ENCODE results near the gene HTRA3.

HTRA3 gene

GRCh38 chr4:8307714-8308113 is 38.2 kb downstream of the HTRA3 start:
- Histone ChIP-seq H3K27ac (no peak overlapping the region), H3K36me3 (ENCODE audit: control insufficient read depth, insufficient read depth, low read length) (no peaks in the 10 kb centered on the region), H3K27me3 (ENCODE audit: control insufficient read depth, insufficient read depth, low read length) (no peaks in the 10 kb centered on the region), H2AFZ (no peak overlapping the region), H3K9me3 (ENCODE audit: control insufficient read depth, low read length) (no peaks in the 10 kb centered on the region), H3K4me2 (ENCODE audit: low read length) (no peak overlapping the region), H3K4me1 (no peaks in the 10 kb centered on the region), H3K4me3 (ENCODE audit: low read depth, low read length) (no peak overlapping the region), H3K79me2 (no peaks in the 10 kb centered on the region), H3K9ac (no peak overlapping the region)
- no peak for TF ChIP-seq CTCF (IDR thresholded peaks at IDR 0.05)

GRCh38 chr4:8308144-8308543 is 38.6 kb downstream of the HTRA3 start:
- H2AFZ ChIP-seq, result no peak overlapping the region
- H3K9me3 ChIP-seq (ENCODE audit: control insufficient read depth, low read length), result no peaks in the 10 kb centered on the region
- no peak overlapping the region for H3K4me2 ChIP-seq (ENCODE audit: low read length)
- H3K4me1 ChIP-seq, result no peaks in the 10 kb centered on the region
- TF ChIP-seq CTCF (IDR thresholded peaks at IDR 0.05), result no peak
- no peaks in the 10 kb centered on the region for H3K36me3 ChIP-seq (ENCODE audit: control insufficient read depth, insufficient read depth, low read length)
- H3K27ac ChIP-seq, result no peak overlapping the region
- H3K9ac ChIP-seq, result no peak overlapping the region
- no peaks in the 10 kb centered on the region for H3K79me2 ChIP-seq
- H3K27me3 ChIP-seq (ENCODE audit: control insufficient read depth, insufficient read depth, low read length), result no peaks in the 10 kb centered on the region
- H3K4me3 ChIP-seq (ENCODE audit: low read depth, low read length), result no peak overlapping the region

GRCh38 chr4:8308856-8309771 is 39.6 kb downstream of the HTRA3 start:
- no peak overlapping the region for H3K9ac ChIP-seq
- H3K4me1 ChIP-seq, result no peaks in the 10 kb centered on the region
- H3K4me2 ChIP-seq (ENCODE audit: low read length), result no peak overlapping the region
- H2AFZ ChIP-seq, result no peak overlapping the region
- no peaks in the 10 kb centered on the region for H3K9me3 ChIP-seq (ENCODE audit: control insufficient read depth, low read length)
- no peak overlapping the region for H3K27ac ChIP-seq
- no peak for TF ChIP-seq CTCF (IDR thresholded peaks at IDR 0.05)
- H3K27me3 ChIP-seq (ENCODE audit: control insufficient read depth, insufficient read depth, low read length), result no peaks in the 10 kb centered on the region
- H3K79me2 ChIP-seq, result no peaks in the 10 kb centered on the region
- no peak overlapping the region for H3K4me3 ChIP-seq (ENCODE audit: low read depth, low read length)
- no peaks in the 10 kb centered on the region for H3K36me3 ChIP-seq (ENCODE audit: control insufficient read depth, insufficient read depth, low read length)

GRCh38 chr4:8310306-8310705 is 40.8 kb downstream of the HTRA3 start:
- Histone ChIP-seq H3K4me1 (peaks cover 2% of the 10 kb centered on the region), H3K9me3 (ENCODE audit: control insufficient read depth, low read length) (no peaks in the 10 kb centered on the region), H3K79me2 (no peaks in the 10 kb centered on the region), H3K4me2 (ENCODE audit: low read length) (no peak overlapping the region), H3K27ac (no peak overlapping the region), H3K4me3 (ENCODE audit: low read depth, low read length) (no peak overlapping the region), H3K9ac (no peak overlapping the region), H3K36me3 (ENCODE audit: control insufficient read depth, insufficient read depth, low read length) (no peaks in the 10 kb centered on the region), H3K27me3 (ENCODE audit: control insufficient read depth, insufficient read depth, low read length) (no peaks in the 10 kb centered on the region), H2AFZ (no peak overlapping the region)
- no peak for TF ChIP-seq CTCF (IDR thresholded peaks at IDR 0.05)

All from parathyroid adenoma (tissue), 2 donors.